Ramos (cell line): ENCODE results near the gene CDK18.

Experiments used
- in situ Hi-C: fragments of 300-500 bp; cut with MboI; formaldehyde crosslinking; loops from one replicate; pipeline ENCODE4 v1.14.3; 2022; ENCODE audit warnings: low sequenced_read_pairs; ENCODE audit not compliant: unreplicated experiment

The CDK18 gene

DNA sequence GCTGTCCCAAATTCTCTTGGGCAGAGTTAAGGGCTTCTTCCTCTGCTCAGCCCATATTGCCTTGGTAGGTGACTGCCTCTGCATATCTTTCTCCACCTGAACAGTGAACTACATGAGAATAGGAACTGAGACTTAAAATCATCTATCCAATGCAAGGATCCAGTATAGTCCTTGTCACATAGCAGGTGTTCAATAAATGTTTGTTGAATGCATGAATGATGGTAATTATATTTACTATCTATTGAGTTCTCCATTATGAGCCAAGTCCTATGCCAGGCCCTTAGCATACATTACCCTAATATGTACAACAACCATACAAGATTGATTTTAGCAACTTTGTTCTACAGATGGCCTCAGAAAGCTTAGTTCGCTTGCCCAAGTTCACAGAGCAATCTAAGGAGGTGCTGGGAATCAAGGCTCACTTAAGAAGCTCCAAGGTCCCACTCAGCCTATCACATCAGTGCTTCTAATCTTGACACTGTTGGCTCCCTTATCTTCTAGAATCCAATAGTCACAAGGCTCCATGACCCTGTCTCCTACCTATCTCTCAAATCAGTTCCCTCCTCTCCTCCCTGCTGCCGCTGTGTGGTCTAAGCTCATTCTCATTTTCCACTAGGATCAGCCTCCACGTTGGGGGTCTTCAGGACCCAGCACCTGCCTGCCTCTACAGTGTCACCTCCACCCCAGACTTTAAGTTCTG, 2.2 kb upstream of the CDK18 start:
- in situ Hi-C loops = no loop called here

DNA sequence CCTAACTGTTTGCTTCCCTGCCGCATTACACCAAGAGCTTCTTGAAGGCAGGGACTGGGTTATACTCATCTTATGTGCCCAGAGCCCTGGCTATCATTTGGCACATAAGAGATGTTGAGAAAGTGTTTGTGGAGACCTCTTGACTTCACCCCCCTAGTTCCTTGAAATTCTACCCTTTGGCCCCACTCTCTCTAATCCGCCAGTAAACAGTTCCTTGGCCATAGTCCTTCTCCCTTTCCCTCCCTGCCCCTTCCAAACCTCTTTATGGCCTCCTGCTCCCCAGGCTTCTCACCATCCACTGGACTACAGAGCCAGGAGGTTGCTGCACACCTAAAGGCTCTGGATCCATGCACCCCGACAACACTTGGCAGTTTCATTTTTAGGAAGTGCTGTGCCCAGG, 1.5 kb upstream of the CDK18 start:
- in situ Hi-C loops = no loop called here

DNA sequence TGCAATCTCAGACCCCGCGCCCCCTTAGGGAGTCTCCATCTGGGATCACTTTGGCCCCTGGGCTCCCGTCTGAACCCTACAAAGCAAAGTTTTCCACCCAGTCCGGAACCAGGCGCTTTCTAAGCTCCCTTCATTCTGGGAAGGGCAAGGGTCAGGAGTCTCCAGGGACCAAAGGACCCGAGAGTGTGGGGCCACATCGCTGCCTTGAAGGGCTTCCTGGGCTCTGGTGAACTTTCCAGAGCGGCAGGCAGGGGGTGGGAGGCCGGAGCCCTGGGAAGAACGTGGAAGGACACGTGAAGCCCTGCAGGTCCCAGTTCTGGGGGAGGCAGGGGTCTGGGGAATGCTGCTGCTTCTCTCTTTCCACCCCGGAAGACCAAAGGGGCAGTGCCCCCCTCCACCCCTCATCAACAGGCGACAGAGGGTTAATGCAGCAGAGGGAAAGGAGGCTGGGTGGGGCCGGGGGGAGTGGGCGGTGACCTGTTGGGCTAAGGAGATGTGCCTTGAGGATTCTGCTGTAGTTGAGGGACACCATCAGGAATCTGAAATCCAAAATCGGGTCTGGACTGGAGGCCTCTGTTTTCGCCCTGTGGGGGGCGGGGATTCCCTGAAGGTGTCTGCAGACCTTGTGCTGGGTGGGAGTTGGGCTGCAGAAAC, 734 bp downstream of the CDK18 start:
- in situ Hi-C loops = no loop called here

DNA sequence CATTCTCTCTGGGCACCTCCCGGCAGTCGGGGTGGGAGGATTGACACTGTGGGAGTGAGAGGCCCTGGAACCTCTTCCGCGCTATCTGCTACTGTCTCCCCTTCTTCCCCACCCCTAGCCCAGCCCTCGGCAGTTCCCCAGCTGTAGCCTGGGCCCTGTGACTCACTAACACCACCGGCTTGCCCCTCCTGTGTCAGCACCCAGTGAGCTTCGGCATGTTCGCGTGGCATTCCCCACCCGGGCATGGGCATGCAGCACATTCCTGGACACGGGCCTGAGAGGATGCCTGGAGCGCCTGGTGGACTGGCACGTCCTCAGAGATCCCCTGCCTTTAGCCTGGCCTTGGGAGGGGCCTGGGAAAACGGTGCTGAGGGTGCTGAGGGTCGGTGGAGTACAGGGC, 1.3 kb downstream of the CDK18 start:
- in situ Hi-C loops = no loop called here

DNA sequence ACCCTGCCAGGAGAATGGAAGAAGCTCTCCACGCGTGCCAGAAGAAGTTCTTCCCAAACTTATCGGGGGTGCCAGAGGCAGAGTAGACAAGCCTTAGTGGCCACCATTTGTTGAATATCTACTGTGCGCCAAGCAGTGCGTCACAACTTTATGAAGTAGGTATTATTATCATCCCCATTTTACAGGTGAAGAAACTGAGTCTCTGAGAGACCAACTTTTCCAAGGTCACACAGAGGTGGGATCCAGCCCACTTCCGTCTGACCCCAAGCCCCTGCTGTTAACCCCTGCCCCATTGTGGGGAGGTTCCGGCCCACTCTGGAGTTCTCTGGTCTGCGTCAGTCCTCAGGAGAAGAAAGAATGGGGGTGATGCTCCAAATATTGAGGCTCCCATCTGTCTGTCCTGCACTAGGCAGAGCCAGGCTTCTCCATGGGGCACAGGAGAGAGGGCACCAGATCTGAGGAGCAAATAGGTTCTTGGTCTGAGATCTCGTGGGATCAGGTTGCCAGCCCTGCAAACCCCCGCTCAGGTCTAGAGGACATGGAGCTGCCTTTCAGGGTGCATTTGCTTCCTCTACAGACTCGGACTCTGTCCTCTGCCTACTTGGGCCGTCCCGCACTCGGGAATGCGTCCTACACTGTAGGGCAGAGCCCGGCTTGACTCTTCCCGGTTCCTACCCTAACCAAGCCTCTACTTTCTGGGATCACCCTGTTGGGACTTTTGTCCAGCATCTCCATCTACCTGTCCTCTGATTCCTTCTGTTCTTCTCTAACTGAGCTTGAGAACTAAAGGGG, 2.1 kb downstream of the CDK18 start:
- in situ Hi-C loops = no loop called here

DNA sequence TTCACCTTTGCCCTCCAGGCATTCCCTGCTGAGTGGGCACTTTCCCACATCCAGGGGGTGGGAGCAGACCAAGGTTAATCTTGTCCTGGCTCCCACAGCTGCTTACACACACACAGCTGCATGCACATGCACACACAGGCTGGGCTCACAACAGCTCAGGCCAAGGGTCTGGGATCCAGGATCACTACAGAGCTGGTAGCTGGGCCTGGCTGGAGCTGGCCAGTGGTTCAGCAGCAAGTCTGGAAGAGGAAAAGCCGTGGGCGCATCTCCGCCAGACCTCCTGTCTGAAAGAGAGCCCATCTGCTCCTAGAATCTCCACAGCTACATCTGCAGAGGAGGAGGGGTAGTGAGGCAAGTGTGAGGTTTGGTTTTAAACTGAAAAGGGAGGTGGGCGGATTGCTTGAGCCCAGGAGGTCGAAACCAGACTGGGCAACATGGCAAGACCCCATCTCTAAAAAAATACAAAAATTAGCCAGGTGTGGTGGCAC, 3.8 kb downstream of the CDK18 start:
- in situ Hi-C loops = no loop called here

DNA sequence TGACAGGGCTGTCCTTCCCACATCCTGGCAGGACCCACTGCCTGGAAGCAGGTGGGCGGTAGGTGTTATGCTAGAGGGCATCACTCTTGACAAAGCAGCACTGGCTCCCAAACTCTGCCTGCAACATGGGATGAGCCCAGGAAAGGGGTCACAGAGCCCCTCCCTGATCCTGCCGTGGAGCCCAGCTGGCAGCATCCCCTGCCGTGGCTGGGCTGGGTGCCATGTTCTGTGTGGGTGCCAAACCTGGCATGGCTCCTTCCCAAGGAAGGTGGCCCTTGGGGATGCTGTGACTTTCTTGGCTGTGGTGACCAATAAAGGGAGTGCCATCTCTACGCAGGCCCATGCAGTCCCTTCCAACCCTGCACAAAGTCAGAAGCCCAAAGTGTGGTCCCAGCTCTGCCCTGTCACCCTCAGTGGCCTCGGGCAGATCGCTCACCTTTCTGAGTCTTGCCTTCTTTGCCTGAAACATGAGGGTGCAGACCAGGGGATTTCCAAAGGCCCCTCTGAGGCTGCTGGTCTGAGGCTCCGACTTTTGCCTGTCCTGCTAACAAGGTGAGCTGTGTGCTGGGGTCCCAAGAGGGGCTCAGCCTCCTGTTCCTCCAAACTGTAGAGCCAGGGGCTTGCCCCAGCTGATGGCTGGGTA, 6.0 kb downstream of the CDK18 start:
- in situ Hi-C loops = no loop called here

DNA sequence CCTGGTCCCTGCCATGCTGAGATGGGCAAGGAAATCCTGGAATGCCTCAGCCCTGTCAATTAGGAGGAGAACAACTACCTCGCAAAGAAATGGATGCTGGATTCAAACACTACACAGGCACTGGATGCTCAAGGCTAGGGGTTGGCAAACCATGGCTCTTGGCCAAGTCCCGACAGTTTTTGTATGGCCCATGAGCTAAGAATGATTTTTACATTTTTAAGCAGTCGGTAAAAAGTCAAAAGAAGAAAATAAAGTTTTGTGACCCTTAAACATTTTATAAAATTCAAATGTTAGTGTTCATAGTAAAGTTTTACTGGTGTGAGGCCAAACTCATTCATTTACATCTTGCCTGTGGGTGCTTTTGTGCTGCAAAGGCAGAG, 6.5 kb downstream of the CDK18 start:
- in situ Hi-C loops = no loop called here

DNA sequence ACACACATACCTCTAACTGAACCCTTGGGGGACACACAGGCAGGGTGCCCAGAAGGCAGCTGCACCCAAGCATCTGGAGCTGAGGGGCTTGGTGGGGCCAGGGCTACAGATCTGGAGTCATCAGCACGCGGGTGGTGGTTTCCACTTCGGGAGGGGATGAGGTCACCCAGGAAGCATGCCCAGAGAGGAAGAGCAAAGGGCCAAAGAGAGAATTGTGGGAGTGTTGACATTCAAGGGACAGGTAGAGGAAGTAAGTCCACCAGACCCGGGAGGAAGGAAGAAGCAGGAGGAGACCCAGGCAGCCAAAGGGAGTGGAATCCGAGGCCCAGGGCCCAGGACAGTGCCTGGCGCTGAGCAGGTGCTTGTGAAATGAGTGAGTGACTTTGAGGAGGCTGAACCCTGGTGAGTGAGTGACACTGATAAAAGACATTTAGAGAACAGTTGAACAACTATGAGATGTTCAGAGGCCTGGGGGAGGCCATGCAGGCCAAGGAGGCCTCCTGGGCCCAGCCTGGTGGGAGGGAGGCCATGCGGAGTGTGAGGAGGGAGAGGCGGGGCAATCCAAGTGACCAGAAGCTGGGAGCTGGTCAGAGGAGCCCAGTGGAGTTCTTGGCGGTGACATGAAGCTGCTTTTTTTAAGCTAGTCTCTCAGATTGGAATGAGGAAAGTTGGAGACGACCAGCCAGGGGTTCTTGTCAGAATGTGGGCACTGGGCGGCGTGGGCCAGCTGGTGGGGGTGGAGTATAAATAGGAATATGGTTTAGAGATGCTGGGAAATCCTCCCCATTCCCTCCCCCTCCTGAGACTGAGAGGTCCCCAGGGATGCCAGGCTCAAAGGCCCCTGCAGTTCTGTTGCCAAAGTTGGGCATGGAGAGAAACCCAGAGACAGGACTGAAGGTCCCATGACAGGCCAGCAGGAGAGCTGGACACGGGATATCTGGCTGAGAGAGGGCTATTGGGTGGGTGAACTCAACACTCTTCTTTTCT, 7.9 kb downstream of the CDK18 start:
- in situ Hi-C loops = no loop called here

DNA sequence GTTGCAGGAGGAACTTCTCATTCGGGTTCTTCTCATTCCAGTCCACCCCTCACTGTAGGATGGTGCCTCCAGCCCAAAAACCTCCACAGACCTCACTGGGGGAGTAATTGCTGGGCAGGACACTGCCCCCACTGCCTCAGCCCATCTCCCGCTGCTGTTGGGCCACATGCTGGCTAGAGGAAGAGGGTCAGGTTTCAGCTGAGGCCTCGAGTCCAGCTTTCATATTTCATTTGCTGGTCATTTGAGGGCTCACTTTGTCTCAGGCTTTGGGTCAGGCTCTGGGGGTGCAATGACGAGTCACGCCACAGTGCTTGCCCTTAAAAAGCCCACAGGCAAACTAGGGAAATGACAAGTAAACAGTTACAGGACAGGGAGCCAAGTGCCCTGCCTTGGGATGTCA, 9.3 kb downstream of the CDK18 start:
- in situ Hi-C loops = no loop called here

DNA sequence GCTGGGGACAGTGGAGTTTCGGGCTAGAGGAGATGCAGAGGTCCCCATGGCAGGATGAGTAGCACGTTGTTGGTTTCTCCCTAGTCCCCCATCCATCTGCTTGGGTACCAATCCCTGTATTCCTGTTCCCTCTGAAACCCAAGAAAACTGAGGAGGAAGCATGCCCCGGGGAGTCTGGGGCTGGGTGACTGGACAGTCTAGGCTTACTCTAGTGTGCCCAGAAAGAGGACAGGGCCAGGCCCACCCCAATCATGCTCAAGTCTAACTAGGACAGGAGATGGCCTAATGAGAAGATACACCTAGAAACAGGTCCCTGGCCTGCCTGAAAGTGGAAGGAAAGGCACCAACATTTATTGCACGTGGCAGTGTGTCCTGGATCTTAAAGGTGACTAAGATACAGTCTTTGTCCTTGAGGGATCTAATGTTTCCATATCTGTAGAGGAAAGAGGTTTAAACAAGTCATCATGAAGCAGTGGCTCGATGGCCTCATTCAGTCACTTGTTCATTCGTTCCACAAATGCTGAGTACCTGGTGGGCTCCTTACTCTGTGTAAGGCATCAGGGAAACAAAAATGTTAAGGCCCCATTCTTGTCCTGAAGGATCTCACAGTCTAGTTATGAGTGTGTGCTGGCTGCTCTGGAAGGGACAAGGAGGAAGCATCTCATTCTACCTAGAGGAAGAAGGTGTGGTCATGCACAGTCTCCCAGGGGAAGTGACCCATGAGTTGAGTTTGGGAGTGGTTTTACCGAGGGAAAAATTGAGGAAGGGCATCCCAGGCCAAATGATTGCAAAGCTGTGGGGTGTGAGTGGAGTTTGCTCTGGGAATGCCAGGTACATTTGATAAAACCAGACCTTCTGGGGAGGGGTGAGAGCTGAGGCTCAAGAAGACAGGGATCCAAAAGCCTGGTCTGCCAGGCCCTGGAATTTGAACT, 10.0 kb downstream of the CDK18 start:
- in situ Hi-C loops = no loop called here

DNA sequence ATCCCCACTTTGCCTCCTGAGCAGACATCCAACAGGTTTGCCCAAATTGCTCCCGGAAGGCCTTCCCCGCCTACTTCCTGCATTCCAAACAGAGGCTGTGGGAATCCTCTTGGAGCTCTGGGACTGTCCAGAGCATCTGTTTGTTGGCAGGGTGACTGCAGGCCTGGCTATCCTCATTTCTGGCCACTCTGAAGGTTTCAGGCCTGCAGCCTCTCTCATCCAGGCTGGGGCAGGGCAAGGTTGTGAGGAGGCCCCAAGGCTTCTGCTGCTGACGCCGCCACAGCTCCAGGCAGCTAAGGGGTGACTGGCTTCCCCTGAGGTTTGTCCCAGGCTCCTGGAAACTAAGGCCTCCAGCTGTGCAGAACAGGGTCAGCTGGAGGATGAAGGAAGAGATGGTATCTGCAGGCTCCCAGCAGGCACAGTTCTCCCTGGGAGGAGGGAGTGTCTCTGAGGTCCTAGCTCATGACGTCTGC, 11.3 kb downstream of the CDK18 start:
- in situ Hi-C loops = no loop called here

DNA sequence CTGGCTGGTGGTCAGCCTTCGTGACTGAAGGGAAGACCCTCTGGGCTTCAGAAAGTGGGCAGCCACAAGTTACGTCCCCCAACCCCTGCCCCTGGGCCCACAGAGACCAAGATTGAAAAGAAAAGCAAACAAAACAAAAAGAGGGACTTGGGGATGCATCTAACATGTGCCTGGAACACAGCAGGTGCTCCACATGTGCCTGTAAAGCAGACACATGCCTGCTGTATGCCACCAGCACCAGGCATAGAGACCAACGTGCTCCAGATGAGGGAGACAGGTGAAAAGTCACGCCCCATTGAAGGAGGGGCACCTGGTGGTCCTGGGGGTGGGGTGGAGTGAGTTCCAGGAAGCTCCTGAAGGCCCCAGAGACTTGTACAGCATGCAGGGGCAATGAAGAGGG, 11.9 kb downstream of the CDK18 start:
- in situ Hi-C loops = no loop called here

DNA sequence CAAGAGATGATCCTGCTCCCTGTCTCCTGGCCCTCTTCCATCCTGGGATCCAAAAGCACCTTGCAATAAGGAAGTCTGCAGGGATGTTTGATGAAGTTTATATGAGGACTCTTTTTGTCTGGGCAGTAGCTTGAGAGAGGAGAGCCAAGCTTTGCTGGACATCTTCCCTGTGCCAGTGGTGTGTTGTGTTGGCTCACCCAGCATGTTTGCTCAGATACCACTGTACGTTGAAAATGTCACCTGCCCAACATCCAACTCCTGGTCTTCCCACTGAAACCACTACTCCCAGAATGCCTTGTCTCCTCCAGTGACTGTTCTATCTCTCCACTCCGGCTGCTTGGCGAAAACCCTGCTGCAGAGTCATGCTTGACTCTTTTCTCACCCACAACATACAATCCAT, 12.8 kb downstream of the CDK18 start:
- in situ Hi-C loops = no loop called here

DNA sequence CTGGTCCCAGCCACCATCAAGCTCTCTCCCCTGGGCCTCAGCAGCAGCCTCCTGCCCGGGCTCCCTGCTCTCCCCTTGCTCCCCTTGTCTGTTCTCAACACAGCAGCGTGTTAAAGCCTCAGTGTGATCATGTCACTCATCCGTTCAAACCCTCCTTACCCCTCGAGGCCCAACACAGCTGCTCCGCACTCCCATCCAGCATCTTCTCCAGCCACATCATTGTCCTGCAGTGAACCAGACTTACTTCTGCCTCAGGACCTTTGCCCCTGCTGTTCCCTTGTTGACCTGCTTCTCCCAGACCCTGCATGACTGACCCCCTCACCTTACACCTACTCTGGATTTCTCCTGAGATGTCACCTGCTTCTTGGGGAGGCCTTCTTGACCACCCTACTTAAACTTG, 13.3 kb downstream of the CDK18 start:
- in situ Hi-C loops = no loop called here

DNA sequence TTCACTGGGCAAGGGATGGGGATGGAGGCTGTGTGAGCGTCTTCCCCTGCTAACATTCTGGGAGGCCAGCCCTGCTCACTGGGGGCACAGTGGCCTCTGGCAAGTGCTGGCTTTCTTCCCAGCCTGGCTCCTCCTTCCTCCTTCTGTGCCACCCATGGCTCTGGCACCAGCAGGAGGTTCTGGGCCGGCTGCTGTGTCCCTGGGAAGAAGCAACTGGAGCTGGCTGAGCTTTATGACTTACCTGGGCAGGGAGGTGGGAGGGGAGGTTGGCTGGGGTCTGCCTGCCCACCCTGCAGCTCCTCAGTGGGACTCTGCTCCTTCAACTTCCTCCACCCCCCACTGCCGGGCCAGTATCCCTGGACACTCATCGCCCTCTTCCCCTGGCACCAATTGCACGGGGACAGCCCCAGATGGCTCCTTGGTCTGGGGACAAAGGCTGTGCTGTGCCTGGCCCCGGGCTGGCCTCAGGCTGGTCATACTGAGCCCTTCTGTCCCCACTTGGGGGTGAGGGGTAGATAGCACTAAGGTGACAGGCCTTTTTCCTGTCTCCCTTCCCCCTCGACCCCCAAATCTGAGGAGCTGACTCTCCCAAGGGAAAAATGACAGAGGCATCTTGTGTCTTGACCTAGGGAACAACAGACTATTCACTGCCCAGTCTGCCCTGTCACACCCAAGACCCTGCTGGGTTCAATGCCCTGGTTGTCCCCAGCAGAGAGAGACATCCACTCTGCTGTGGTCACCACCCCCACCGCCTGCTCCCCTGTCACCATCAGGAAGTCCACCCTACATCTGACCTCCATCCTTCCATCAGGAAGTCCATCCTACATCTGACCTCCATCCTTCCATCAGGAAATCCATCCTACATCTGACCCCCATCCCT, 14.4 kb downstream of the CDK18 start:
- in situ Hi-C loops = no loop called here

DNA sequence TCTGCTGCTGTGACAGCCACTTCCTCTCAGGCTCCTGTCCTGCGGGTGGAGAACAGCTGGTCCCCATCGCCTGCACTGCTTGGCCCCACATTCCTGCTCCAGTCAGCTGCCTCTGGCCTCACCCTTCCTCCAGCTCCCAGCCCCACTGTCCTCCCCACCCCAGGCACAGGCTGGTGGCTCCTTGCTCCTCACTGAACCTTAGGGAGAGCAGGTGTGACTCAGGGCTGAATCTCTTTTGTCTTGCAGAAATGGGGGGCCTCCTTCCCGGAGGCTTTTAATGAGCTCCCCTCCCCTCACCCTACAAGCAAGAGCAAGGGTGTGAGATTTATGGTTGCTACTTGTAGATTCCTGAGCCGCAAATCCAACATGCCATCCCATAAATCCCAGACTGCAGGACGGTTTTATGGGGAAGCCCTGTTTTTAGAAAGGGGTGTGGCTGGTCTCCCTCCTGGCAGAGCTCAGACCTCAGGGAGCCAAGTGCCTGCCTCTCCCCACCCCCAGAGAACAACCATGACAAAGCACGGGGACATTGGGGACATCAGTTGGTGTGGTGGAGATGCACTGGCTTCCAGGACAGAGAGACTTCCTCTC, 15.2 kb downstream of the CDK18 start:
- in situ Hi-C loops = loop anchor here (5.0 kb wide), 1 partner anchor 122 kb away; no protein-coding TSS in a partner anchor
